Measurements from ENCODE around the gene GMFB. TPM values are rescaled to one million over a fixed set of nuclear protein-coding genes. Genes with fewer than 3 reads are reported as not detected.

GMFB gene
- total RNA-seq, 2 donors from 2014 or later = 19.2 to 37.1 TPM

DNA sequence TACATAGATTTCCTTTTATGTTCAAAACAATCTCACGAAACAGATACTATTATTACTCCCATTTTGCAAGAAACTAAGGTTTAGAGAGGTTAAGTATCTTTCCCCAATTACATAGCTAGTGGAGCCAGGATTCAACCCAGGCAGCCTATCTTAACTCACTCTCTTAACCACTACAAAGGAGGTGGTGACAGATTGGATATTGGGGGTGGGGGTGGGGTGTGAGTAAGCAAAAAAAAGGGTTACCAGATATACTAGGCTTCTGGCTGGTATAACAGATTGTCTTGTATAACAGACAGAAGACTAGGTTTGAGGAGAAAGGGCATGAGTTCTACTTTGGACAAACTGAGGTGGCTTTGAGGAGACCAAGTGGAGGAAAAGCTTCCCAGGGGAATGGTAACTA lies 2.1 kb downstream of the GMFB start:
- H3K27ac ChIP-seq = no peak overlapping the region
- TF ChIP-seq POLR2AphosphoS5 (IDR thresholded peaks at IDR 0.05) (no peak), POLR2A (IDR thresholded peaks at IDR 0.05) (no peak)
- TF ChIP-seq, protein P1, sequence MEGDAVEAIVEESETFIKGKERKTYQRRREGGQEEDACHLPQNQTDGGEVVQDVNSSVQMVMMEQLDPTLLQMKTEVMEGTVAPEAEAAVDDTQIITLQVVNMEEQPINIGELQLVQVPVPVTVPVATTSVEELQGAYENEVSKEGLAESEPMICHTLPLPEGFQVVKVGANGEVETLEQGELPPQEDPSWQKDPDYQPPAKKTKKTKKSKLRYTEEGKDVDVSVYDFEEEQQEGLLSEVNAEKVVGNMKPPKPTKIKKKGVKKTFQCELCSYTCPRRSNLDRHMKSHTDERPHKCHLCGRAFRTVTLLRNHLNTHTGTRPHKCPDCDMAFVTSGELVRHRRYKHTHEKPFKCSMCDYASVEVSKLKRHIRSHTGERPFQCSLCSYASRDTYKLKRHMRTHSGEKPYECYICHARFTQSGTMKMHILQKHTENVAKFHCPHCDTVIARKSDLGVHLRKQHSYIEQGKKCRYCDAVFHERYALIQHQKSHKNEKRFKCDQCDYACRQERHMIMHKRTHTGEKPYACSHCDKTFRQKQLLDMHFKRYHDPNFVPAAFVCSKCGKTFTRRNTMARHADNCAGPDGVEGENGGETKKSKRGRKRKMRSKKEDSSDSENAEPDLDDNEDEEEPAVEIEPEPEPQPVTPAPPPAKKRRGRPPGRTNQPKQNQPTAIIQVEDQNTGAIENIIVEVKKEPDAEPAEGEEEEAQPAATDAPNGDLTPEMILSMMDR (IDR thresholded peaks at IDR 0.05) = no peak
- no peaks in the 10 kb centered on the region for H3K27me3 ChIP-seq (replicated peaks; ENCODE audit: insufficient read depth)
- peaks cover 9% of the 10 kb centered on the region for H3K4me1 ChIP-seq (replicated peaks)
- H3K9me3 ChIP-seq = no peaks in the 10 kb centered on the region
- WGBS = 100% methylated on average over 1 of the region's 1 CpG
- intact Hi-C loops (cut with DNase I) = no loop called here
- no peak for DNase-seq (ENCODE audit: low spot score)
- no peak overlapping the region for H3K4me3 ChIP-seq
- H3K36me3 ChIP-seq = no peaks in the 10 kb centered on the region

DNA sequence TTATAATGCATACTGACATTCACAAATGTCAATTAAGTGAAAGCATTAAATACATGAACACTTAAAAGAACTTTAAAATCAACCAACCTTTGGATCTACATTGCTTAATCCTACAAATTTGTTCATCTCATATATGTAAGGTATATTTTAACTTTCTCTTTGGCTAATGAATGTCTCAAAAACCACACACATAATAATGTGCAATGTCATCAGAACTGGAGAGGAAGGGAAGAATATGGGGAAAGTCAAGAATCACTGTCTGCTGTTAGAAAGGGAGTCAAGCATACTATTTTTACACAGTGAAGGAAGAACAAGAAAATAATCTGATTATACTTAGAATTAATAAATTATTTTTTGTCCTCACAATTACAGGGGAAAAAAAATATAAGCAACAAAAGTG lies 4.9 kb downstream of the GMFB start:
- H3K36me3 ChIP-seq = no peaks in the 10 kb centered on the region
- no peaks in the 10 kb centered on the region for H3K27me3 ChIP-seq (replicated peaks; ENCODE audit: insufficient read depth)
- H3K27ac ChIP-seq = no peak overlapping the region
- peaks cover 3% of the 10 kb centered on the region for H3K4me1 ChIP-seq (replicated peaks)
- intact Hi-C loops (cut with DNase I) = no loop called here
- no peaks in the 10 kb centered on the region for H3K9me3 ChIP-seq
- TF ChIP-seq POLR2A (IDR thresholded peaks at IDR 0.05) (no peak), POLR2AphosphoS5 (IDR thresholded peaks at IDR 0.05) (no peak)
- TF ChIP-seq, protein P1 (IDR thresholded peaks at IDR 0.05) = no peak
- no peak for DNase-seq (ENCODE audit: low spot score)
- H3K4me3 ChIP-seq = no peak overlapping the region

DNA sequence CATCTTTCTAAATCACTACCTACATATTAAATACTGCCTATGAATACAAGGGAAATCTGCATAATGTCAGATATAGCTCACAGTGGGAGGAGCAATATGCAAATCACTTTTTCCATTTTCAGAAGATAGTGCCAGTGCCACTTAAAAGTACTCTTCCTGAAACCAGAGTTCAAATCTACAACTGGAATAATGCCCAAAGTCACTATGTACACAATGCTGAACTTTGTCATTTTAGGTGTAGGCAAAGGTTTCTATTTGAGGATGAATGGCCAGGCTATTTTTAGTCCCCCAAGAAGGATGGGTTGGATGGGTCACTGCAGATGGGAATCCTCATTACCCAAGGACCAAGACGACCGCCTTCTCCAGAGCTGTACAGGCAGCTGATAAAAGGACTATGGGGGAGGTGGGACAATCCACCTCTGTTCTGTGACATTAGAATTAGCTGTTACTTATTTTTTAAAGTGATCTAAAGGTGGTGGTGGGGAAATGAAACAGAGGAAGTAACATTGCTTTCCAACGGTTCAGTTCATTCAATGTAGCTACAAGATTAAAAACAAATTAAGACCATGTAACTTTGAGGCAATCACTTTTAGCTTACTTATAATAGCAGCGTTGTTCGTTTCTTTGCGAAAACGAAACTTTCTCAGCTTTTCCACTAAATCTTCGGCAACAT lies 5.6 kb downstream of the GMFB start:
- Histone ChIP-seq H3K4me1 (replicated peaks) (peaks cover 3% of the 10 kb centered on the region), H3K4me3 (no peak overlapping the region)
- intact Hi-C loops (cut with DNase I) = no loop called here

DNA sequence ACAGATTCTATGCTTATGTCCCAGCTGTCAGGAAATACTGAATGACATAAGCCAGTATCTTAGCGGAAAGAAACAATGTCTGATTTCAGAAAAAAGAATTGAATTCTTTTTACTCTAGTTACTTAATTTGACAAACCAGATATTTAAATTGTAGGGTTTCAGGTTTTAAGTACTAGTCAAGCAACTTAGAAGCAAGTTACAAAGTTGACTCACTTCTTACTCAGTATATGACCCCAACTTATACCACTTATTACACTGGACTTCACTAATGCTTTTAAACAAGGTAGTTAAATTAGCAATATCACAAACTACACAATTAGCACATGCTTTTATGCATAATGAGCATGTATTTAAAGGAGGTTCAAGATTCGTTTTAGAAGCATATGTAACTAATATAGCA lies 7.1 kb downstream of the GMFB start:
- intact Hi-C loops (cut with DNase I) = no loop called here
- no peaks in the 10 kb centered on the region for H3K36me3 ChIP-seq
- no peak overlapping the region for H3K4me3 ChIP-seq
- no peak for DNase-seq (ENCODE audit: low spot score)
- H3K27ac ChIP-seq = no peak overlapping the region
- WGBS = 96% methylated on average over 2 of the region's 2 CpGs
- TF ChIP-seq, protein P1 (IDR thresholded peaks at IDR 0.05) = no peak
- TF ChIP-seq POLR2AphosphoS5 (IDR thresholded peaks at IDR 0.05) (no peak), POLR2A (IDR thresholded peaks at IDR 0.05) (no peak)
- H3K9me3 ChIP-seq = no peaks in the 10 kb centered on the region
- no peaks in the 10 kb centered on the region for H3K27me3 ChIP-seq (replicated peaks; ENCODE audit: insufficient read depth)
- H3K4me1 ChIP-seq (replicated peaks) = no peaks in the 10 kb centered on the region

More for the DNA sequence above, 5.6 kb downstream of the GMFB start:
- TF ChIP-seq POLR2A (IDR thresholded peaks at IDR 0.05) (no peak), POLR2AphosphoS5 (IDR thresholded peaks at IDR 0.05) (no peak)
- TF ChIP-seq, protein P1 (IDR thresholded peaks at IDR 0.05) = no peak
- DNase-seq (ENCODE audit: low spot score) = no peak
- Histone ChIP-seq H3K36me3 (no peaks in the 10 kb centered on the region), H3K27ac (no peak overlapping the region), H3K27me3 (replicated peaks; ENCODE audit: insufficient read depth) (no peaks in the 10 kb centered on the region), H3K9me3 (no peaks in the 10 kb centered on the region)
- whole genome bisulfite sequencing = 84% methylated on average over 8 of the region's 8 CpGs

DNA sequence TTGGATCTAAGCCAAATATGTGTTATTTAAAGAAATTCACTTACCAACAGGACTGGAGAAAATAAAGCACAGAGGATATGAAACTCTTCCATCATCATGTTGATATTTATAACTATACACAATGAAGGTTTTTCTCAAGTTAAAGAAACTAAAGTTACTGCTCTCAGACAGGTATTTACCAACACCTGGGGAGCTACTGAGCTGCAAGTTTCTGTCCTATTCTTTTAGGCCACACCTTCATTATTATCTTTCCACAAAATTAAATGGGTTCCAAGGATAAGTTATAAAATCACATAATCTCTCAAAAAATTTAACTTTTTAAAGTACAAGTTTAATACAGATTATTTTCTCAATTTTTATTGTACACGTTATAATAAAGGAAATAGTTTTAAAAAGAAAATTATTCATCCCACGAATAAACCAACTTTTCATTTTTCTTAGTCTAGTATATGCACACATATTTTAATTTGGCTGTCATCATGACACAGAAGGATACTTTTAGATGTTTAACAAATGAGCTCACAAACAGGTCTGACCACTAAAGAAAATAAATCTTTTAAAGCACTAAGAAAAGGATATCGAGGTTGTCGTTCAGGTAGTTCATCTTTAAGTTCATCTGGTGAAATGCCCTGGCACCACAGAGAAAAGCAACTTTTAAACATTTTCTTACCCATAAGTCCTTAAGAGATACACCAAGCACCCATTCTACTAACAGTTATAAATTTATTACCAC lies 7.8 kb downstream of the GMFB start:
- 67% methylated on average over 4 of the region's 4 CpGs for WGBS
- no peaks in the 10 kb centered on the region for H3K27me3 ChIP-seq (replicated peaks; ENCODE audit: insufficient read depth)
- H3K9me3 ChIP-seq = no peaks in the 10 kb centered on the region
- no peak overlapping the region for H3K4me3 ChIP-seq
- H3K36me3 ChIP-seq = no peaks in the 10 kb centered on the region
- no peak for DNase-seq (ENCODE audit: low spot score)
- TF ChIP-seq, protein P1 (IDR thresholded peaks at IDR 0.05) = no peak
- H3K4me1 ChIP-seq (replicated peaks) = no peaks in the 10 kb centered on the region
- no peak overlapping the region for H3K27ac ChIP-seq
- intact Hi-C loops (cut with DNase I) = no loop called here

Data from prostate gland (tissue), 2 donors.